ENCODE results near the gene SKAP1.
"Not testable (repeated sequence)": the region's sequence is repeated elsewhere in the genome, so short reads cannot be mapped to it uniquely, and the experiment has no call there.

The SKAP1 gene

DNA sequence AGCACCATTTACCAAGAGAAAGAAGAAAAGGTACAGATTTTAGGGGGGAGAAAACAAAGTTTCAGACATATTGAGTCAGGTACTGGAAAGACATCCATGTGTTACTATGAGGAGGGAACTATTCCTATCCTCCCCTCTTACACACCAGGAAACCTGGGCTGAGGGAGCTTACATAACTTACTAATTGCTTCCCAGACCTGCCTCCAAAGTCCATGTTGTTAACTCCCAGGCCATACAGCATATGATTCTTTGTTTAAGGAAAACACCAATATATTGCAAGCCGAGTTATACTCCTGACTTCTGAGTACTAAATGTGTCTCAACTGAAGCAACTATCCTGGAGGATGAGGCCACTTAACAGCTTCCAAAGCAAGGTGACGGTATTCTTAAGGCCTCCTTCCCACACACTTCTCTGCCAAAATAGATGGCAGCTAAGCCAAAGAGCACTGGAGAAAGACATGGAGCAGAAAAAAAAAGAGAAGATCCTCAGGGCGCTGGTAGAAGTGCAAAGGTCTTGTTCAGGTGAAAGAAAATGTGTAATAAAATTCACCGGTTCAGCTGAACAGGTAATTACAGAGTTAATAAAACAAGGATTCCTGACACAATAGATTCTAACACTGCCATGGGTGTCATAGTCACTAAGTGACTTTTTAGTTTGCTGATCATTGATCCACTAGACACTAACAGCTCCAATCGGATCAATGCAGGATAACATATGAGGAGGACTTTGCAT lies 151.1 kb downstream of the SKAP1 start:
- no peak for DNase-seq

DNA sequence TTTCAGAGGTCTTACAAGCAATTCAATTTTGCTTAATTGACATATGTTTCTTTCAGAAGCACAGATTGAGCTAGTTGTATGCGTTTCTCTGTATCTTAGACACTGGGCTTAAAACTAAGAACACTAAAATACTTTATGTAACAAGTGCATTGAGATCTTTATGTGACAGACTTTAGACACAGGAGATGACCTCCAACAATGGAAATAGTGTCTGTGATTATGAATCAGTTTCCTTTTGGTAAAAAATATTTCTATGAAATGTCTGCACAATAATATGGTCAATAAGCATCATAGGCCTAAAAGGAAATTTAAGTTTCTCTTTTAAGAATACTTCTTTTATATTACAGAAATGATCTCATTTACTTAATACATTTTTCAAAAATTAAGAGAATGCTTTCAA lies 153.2 kb downstream of the SKAP1 start:
- DNase-seq, result no peak

DNA sequence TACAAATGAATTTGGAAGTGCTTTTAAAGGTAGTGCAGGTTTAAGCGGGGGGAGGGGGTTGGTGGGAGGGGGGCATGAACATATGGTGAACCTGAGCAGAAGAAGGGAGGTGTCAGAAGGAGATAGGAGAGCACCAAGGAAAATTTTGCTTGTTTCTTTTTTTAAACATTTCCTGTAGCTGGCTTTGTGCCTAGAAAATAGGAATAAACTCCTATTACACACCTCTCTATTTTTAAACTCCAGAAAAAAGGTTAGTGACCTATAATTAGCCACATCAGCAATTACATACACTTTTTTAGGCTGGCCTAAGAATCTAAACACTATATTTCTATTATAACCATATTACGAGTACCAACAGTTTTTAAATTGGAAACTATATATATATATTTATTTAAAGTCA lies 159.1 kb downstream of the SKAP1 start:
- DNase-seq, result no peak

DNA sequence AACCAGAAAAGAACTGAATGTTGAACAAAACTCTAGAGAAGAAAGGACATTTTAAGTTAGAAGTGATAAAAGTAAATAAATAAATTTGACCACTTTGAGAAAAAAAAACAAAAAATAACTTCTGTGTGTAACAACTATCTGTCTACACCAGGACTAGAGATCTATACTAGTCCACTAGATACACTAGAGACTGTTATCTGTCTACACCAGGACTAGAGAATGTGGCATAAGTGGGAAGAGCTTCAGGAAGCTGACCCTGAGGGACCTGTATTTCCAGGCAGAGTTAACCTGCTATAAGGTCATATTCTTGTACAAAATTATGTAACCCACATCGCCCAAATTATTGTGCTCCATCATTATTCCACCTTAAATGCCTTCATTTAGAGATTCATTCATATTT lies 160.8 kb downstream of the SKAP1 start:
- DNase-seq, result no peak

DNA sequence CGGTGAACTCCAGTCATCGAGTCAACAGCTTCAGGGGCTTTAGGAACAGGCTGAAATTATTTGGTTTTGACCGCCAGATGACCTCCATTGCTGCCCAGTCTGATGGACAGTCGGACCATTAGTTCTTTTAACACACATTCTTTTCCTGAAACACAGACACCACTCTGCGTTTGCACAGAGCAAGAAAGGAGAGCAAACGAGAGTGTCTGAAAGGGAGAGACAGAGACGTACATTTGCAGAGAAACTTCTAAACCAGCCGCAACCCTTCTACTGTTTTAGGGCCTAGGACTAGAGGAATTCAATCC lies 166.3 kb downstream of the SKAP1 start:
- DNase-seq, result no peak

DNA sequence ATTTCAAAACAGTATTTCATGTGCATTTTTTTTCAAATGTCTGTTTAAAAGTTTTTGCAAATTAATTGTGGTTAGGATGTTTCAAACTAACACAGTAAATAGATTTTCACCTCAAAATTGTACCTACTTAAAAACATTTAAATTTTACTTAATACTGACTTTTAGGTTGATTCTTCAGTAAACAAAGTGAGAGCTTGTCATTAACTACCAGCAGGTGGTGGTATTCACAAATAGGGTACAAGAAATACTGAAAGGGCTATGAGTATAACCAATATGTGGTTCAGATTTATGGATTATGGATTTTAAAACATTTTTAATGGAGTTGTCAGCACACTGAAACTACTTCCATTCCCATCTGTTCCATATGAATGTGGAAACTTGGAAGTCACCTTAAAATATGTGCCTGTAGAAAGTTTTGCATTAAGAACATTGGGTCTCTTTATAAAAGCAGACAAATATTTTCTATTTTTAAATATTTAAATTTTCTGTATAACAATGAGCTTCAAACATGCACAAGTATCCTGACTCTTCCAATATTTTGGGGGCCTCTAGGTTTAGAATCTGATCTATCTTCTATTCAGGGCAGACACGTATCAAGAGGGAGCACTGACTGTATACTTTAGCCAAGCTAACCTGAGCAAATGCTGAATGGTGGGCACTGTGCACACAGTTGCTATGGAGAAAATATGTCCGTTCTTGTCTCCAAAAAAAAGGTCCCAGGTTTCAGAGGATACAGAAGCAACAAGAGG lies 166.9 kb downstream of the SKAP1 start:
- DNase-seq, result peak; percentile 46

DNA sequence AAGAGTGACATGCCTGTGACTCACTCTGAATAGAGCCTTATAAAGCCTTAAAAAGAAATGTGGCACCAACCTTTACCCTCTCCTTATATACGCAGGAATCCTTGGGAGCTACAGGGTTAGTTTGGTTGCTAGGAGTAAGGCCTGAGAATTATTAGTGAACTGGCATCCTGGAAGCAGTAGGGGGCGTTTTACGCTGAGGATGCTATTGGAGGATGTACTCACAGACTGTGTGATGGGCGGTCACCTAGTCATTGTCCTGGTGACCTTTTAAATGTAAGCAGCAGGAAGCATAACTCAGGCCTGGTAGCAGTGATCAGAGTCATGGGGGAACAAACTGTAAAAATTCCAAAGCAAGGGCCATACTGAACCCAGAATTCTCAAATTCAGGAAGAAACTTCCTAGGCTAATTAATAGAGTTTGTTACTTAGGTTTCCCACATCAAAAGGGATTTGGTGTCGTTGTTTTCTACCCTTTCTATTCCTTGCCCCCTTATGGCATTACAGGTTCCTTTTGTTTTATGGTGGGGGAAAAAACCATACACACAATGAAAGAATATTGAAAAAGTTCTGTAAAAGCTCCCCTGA lies 168.6 kb downstream of the SKAP1 start:
- DNase-seq, result peak; percentile 68

DNA sequence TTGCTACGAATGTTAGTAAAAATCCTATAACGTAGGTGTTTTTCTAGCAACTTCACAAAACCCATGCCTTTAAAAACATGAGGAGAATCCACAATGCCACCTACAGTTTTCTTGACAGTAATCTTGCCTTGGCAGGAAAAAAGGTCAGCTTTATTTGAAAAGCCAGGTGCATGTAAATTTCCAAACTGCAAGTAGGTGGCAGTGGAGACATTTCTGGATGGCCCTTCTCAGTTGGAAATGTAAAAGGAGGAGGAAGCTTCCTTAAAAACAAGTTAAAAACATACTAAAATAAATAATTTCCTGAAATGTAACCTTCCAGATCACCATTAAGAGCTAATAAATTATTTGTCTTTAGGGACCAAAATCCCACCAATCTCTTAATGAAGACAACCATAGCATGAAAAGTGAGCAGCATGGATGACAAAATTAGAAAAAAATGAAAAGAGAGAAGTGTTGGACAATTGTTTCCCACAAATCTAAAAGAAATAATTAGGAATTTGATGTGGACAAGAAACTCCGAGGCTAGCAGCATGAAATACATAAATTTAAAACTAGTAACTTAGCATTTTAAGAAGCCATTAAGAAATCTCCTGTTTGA lies 170.2 kb downstream of the SKAP1 start:
- DNase-seq, result peak; percentile 83

DNA sequence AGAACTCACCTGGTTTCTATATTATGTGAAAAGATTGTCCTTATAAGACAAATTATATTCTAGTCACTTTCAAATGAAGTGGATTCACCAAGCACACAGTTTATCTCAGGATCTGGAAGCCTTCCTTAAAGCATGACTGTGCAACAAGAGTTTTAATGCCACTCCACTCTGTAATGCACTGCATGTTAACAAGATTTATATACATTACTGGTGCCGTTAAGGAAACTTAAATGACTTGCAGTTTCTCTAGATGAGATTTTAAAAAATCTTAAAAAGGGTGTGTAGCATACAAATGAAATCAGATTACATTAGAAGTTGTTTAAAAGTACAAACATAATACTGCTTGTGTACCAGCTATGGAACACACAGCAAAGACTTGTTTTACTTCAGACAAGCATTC lies 171.7 kb downstream of the SKAP1 start:
- DNase-seq, result no peak

DNA sequence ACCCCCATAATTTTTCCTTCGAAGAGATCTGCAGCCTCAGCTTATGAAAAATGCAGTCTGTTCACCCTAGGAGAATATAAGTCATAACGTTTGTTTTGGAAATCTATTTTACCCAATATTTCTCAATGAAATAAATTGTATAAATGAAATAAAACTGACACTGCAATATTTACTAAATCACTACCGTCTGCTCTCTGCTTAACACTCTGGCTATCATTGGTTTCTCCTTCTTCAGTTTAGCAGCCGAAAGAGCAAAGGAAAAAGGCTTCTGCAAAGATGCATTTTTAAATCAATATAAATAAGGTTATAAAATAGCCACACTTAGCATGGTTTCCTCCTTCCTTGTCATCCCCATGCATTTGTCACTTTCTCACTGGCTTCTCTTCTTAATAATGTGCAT lies 174.3 kb downstream of the SKAP1 start:
- no peak for DNase-seq

DNA sequence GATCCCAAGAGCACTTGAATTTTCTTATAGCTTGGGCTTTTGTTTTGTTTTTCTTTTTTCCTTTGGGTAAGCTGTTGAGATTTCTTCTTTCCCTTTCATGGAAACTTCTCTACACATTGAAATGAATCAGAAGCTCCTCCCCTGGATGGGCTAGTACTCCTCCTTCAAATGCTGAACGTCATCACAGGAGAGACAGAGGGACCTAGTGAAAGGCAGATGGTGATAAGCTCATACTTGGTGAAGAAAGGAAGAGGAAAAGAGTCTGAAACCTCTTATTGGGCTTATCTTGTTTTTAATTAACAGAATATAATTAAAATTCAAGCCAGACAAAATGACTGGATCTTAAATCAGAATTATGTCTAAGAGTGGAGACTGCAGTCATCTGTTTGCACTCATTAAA lies 175.1 kb downstream of the SKAP1 start:
- DNase-seq, result peak; percentile 26

DNA sequence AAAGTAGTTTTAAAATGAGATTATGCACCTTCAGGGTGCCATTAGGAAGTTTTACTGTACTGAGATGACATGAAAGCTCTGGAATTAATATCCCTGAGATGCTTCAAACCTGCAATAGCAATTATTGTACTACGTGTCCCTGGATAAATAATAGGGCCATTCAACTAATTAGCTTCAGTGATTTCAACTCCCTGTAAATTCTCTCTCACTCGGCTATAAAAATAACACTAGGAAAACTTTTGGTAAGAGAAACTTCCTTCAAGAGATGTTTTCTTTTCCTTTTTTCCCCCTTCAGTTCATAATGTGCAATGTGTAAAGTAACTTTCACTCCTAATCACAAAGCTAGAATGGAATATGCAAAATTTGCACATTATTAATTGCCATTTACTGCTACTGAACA lies 176.0 kb downstream of the SKAP1 start:
- DNase-seq, result no peak

DNA sequence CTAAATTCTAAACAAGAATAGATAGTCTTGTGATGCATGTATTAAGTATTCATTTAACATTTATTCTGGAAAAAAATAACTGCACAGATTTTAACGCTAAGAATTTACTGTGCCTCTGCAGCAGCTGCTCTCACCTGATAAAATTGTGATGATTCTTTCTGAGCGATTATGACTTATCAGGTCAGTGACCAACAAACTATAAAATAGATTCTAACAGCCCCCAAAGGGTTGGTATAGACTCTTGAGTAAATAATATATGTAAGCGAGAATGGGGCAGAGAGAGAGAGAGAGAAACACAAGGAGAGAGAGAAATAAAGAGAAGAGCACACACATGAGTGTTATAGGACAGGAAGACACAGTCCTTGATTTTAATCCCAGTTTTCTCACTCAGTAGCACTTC lies 178.1 kb downstream of the SKAP1 start:
- no peak for DNase-seq

DNA sequence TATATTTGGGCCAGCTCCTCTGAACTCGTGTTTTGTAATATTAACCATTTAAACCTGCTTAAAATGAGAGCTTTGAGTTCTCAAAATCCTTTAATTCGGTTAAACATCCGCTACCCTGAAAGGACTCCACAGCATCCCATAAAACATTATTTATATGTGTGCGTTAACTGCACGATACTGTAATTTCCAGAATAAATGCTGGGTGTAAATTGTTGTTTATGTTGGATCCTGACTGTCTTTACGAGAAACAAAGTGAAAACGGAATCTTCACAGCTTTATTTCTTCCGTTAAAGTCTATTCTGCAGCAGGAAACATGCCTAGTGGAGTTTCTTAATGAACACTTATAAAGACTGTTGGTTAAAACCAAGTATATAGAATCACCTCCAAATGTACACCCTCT lies 179.1 kb downstream of the SKAP1 start:
- no peak for DNase-seq

DNA sequence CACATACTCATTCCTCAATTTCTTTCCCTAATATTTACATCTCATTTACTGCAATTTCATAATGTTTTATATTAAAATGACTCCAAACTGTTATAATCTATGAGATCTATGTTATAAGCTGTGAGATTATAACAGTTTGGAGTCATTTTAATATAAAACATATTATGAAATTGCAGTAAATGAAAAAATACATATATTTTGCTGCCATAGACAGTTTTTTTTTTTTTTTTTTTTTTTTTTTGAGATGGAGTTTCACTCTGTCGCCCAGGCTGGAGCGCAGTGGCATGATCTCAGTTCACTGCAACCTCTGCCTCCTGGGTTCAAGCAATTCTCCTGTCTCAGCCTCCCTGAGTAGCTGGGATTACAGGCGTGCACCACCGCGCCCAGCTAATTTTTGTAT lies 180.0 kb downstream of the SKAP1 start:
- not testable (repeated sequence) for DNase-seq

DNA sequence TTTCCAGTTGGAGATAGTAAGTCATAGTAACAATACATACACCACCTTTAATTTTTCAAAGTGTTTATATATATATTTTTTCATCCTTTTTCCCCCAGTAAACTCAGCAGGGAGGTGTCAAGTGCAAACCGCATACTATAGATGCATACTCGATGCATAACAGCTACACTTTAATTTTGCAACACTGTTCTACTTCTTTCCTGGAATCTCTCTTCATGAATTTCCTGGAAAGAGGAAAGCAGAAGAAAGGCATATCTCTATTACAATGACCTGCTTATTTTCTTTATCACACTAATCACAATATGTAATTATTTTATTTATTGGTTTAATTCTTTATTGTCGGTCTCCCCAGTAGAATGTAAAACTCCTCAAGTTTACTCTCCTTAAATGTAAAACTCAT lies 182.4 kb downstream of the SKAP1 start:
- no peak for DNase-seq

DNA sequence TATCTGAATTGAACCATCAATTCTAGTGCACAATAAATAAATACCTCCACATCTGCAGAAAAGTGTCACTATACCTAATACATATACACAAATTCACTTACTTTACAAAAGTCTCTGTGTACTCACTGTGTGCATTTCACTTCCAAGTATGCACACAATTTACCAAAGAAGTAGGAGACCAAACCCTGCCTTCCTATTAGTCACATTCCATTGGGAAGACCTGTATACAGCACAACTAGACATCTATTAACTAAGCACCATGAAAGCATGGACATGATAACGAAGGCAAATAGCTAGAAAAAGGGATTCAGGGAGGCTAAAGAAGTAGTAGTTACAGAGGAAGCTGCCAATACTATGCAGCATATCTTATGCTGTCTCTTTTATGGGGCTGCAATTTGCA lies 183.0 kb downstream of the SKAP1 start:
- DNase-seq, result no peak

DNA sequence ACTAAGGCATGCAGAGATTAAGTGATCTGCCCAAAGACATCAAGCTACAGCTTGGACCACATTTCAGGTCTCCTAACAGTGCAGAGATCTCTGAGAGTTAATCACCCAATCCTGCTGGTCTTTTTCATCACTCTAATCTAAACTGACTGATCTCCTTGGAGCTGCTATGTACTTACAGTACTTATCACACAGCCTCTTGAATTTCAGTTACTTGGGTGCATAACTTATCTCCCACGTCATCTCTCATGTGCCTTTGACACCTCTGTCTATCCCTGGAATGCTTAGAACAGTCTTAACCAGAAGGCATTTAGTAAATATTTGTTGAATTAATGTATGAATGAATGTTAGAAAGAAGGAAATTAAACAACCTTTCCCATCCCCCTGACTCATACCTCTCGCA lies 183.4 kb downstream of the SKAP1 start:
- DNase-seq, result no peak

DNA sequence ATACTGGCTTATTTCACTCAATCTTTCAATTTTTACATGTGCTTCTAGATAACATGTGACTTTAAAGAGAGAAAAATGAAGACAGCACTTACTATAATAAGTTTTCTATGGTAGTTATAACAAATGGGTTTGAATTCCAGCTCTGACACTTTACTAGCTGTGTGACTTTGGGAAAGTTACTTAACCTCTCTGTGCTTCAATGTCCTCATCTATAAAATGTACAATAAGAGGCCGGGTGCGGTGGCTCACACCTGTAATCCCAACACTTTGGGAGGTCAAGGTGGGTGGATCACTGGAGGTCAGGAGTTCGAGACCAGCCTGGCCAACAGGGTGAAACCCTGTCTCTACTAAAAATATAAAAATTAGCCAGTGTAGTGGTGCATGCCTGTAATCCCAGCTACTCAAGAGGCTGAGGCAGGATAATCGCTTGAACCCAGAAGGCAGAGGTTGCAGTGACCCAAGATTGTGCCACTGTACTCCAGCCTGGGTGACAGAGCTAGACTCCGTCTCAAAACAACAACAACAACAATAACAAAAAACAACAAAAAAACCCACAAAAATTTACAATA lies 184.5 kb downstream of the SKAP1 start:
- not testable (repeated sequence) for DNase-seq

DNA sequence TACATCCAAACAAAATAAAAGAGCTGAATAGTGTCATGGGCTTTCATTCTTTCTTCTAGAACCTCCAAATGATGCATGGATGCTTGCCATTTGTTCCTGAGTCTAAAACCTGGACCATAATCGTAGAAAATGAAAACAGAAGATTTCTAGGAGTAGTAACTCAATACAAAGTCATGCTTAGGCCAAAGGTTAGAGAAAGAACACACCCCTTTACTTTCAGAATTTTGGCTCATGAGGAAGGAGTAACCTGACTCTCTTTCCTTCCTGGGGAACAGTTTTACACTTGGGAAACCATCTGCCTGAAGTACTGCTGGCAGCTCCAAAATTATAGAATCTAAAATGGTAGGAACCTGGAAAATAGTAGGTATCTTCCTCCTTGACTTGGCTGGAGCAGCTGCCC lies 185.2 kb downstream of the SKAP1 start:
- DNase-seq, result no peak

DNA sequence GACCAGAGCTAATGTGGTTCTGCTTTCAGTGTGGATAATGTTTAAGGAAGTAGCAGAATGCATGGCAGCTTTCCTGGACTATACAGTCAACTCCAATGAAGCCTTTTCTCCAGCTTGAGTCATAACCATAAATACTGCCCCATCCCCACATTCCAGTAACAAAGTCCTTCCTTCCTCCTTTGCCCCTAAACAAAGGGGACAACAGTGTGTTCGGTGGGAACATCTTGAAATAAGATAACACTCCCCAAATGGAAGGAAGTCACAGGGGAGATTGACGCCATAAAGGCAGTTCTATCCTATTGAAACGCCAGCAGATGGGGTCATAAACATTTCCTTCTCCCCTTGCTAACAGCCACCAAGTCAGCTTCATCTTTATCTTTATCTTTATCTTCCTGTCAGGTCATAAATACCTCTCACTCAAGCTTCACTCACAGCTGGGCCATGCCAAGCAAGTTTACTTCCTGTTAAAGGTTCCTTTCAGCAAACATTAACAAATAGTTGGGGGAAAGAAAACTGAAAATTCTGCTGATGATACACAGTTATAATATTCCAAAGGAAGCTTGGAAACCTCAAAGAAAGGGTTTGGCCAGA lies 185.8 kb downstream of the SKAP1 start:
- no peak for DNase-seq

DNA sequence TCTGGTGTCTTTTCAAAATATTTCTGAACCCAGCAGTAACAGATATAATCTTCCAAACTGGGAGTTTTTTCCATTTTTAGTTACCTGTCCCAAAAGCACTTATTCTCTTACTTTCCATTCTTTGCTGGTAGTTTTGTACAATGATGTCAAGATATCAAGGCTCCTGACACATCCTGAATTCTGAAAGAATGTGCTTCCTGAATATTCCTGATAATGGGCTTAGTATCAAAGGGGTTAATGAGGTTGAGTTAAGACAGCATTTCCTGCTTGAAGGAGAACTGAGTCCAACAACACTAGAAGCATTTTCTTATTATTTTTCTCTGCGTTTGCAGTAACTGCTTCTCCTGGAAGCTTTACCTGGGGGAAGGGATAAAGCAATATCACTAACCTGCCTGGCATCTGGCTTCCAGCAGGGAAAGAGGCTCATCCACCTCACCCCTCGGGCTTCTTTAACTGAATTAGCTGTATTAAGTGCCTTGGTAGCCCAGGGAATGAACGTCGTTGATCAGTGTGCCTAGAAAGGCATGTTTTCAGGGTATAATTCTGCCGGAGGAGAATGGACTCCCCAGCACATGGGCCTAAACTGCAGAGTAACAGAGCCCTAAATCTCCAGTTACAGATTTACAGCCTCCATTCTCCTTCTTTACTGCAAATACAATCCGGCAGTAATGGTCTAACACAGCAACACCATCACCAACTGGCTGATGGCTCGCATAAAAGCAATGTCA lies 188.1 kb downstream of the SKAP1 start:
- DNase-seq, result no peak

DNA sequence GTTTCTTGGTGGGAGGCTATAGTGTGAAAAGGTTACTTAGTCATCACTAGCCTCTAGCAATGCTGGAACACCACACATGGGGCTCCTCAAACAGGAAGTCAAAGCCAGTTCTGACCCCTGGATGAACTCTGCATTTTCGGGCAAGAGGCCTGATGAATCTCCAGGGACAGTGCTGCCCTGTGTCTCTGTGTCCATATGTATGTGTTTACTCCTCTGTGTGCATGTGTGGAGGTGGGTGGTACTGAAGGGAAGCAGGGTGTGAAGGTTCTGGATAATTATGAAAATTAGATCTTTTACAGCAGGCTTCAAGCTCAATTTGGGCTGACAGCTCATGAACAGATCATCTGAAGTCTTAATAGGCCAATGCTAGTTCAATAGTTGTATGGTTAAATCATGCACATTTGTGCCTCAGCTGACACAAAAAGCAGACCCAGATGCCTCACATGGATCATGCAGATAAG lies 188.9 kb downstream of the SKAP1 start:
- no peak for DNase-seq
